H1 (cell line): ENCODE results near the gene LCLAT1. TPM values are rescaled to one million over a fixed set of nuclear protein-coding genes. Genes with fewer than 3 reads are reported as not detected.

Source experiments
- CTCF ChIA-PET: fragments of 300-600 bp; sonication (Branson Sonifier 250); formaldehyde crosslinking; loops from one replicate; lab custom pipeline; 2021; ENCODE audit not compliant: partially characterized antibody; lab: Charles Lee
- POLR2A ChIA-PET: fragments of 300-600 bp; sonication (Branson Sonifier 250); formaldehyde crosslinking; loops from one replicate; lab custom pipeline; 2021; ENCODE audit warnings: inconsistent platforms; ENCODE audit not compliant: partially characterized antibody; lab: Charles Lee
- DNase-seq, 2 experiments: peaks; one replicate each; pipeline versions ENCODE4 v3.0.0 to v3.0.0-alpha.2; 2010 to 2022; ENCODE audit warnings: low spot score in 2 of 2, low read depth in 1 of 2, mixed read lengths in 1 of 2
- FAIRE-seq: peaks from 2 replicates; lab custom pipeline; 2011; peaks lifted over from hg19 to GRCh38; lab: Jason Lieb, UNC
- H2AFZ ChIP-seq: 2 replicates; pipeline ENCODE4 v1.8.1; 2012; ENCODE audit warnings: low read length, inconsistent platforms
- H2AK5ac ChIP-seq: 2 replicates; pipeline ENCODE4 v1.6.1; 2013; ENCODE audit warnings: low read depth, low read length
- H2BK120ac ChIP-seq: replicated peaks from 2 replicates; pipeline ENCODE3; 2013; ENCODE audit warnings: low read depth, low read length, inconsistent platforms
- H2BK12ac ChIP-seq: 2 replicates; pipeline ENCODE4 v1.6.1; 2013; ENCODE audit warnings: low read depth, low read length
- H2BK15ac ChIP-seq: 2 replicates; pipeline ENCODE4 v1.6.1; 2013; ENCODE audit warnings: low read length
- H2BK20ac ChIP-seq: 2 replicates; pipeline ENCODE4 v1.6.1; 2013; ENCODE audit warnings: low read length
- H2BK5ac ChIP-seq: 2 replicates; pipeline ENCODE4 v1.6.1; 2013; ENCODE audit warnings: low read depth, low read length
- H3K14ac ChIP-seq: 2 replicates; pipeline ENCODE4 v1.6.1; 2013; ENCODE audit warnings: inconsistent platforms; ENCODE audit not compliant: insufficient read length
- H3K18ac ChIP-seq: 2 replicates; pipeline ENCODE4 v1.6.1; 2013; ENCODE audit warnings: low read length; ENCODE audit errors: extremely low read depth
- H3K23ac ChIP-seq: 2 replicates; pipeline ENCODE4 v1.6.1; 2013; ENCODE audit warnings: inconsistent platforms; ENCODE audit not compliant: insufficient read length
- H3K23me2 ChIP-seq: 2 replicates; pipeline ENCODE4 v1.6.1; 2013; ENCODE audit warnings: low read depth, low read length
- H3K27ac ChIP-seq: 2 replicates; pipeline ENCODE4 v1.6.1; 2011; ENCODE audit warnings: low read depth, low read length, inconsistent platforms
- H3K27me3 ChIP-seq, 4 experiments: replicated peaks in 1 of 4; 1 replicate in 1 of 4; 2 replicates in 3 of 4; pipeline versions ENCODE4 v1.6.1 to v1.8.1; 2011 to 2013; ENCODE audit warnings: low read length in 3 of 4, mild to moderate bottlenecking in 3 of 4, inconsistent platforms in 2 of 4, mixed read lengths in 2 of 4, moderate library complexity in 1 of 4; ENCODE audit not compliant: control insufficient read depth in 3 of 4, insufficient read depth in 3 of 4; ENCODE audit errors: extremely low read depth in 1 of 4
- H3K36me3 ChIP-seq, 4 experiments: 2 replicates each; pipeline versions ENCODE4 v1.6.1 to v1.8.1; 2011 to 2013; ENCODE audit warnings: mild to moderate bottlenecking in 4 of 4, low read length in 3 of 4, moderate library complexity in 2 of 4, control low read depth in 1 of 4, inconsistent platforms in 1 of 4; ENCODE audit not compliant: insufficient read depth in 4 of 4, control insufficient read depth in 2 of 4
- H3K4ac ChIP-seq: replicated peaks from 2 replicates; pipeline ENCODE3; 2013; ENCODE audit warnings: low read length, low read depth, mixed read lengths, inconsistent platforms; ENCODE audit not compliant: insufficient read length
- H3K4me1 ChIP-seq, 4 experiments: replicated peaks in 1 of 4; 1 replicate in 1 of 4; 2 replicates in 3 of 4; pipeline versions ENCODE4 v1.6.1 to v1.8.1; 2011 to 2013; ENCODE audit warnings: low read length in 3 of 4, inconsistent platforms in 2 of 4, mixed read lengths in 1 of 4; ENCODE audit not compliant: insufficient read depth in 4 of 4, control insufficient read depth in 3 of 4
- H3K4me2 ChIP-seq, 2 experiments: 2 replicates each; pipeline versions ENCODE4 v1.6.1 to v1.8.1; 2011 to 2013; ENCODE audit warnings: low read depth in 2 of 2, low read length in 2 of 2, control low read depth in 1 of 2, inconsistent platforms in 1 of 2, mild to moderate bottlenecking in 1 of 2; ENCODE audit not compliant: insufficient read depth in 1 of 2
- H3K4me3 ChIP-seq, 4 experiments: fragments of 200-600, 300-600 bp in 1 of 4; sonication (generic), shearing (Covaris generic), sonication (Bioruptor Twin) in 1 of 4; 2 replicates each; pipeline versions ENCODE4 v1.5.1 to v1.8.1; 2011 to 2016; ENCODE audit warnings: low read length in 4 of 4, low read depth in 3 of 4, control low read depth in 2 of 4, inconsistent platforms in 2 of 4, mild to moderate bottlenecking in 2 of 4, mixed read lengths in 1 of 4, moderate library complexity in 1 of 4; ENCODE audit not compliant: insufficient read depth in 2 of 4; ENCODE audit errors: extremely low read depth in 1 of 4
- H3K56ac ChIP-seq: replicated peaks from 2 replicates; pipeline ENCODE3; 2013; ENCODE audit warnings: low read depth, mild to moderate bottlenecking, mixed read lengths, low read length, inconsistent platforms; ENCODE audit not compliant: insufficient read length
- H3K79me1 ChIP-seq: 2 replicates; pipeline ENCODE4 v1.6.1; 2013; ENCODE audit warnings: low read depth, low read length, control low read depth
- H3K79me2 ChIP-seq, 2 experiments: 2 replicates each; pipeline versions ENCODE4 v1.6.1 to v1.8.1; 2012 to 2013; ENCODE audit warnings: low read length in 2 of 2, mild to moderate bottlenecking in 2 of 2, inconsistent platforms in 1 of 2; ENCODE audit not compliant: insufficient read depth in 2 of 2, control insufficient read depth in 1 of 2
- H3K9ac ChIP-seq, 4 experiments: replicated peaks in 1 of 4; 1 replicate in 1 of 4; 2 replicates in 3 of 4; pipeline versions ENCODE4 v1.6.1 to v1.8.1; 2011 to 2013; ENCODE audit warnings: low read depth in 3 of 4, low read length in 3 of 4, control low read depth in 2 of 4, mild to moderate bottlenecking in 2 of 4, moderate library complexity in 2 of 4, inconsistent platforms in 1 of 4; ENCODE audit errors: extremely low read depth in 1 of 4
- H3K9me3 ChIP-seq, 2 experiments: 2 replicates each; pipeline versions ENCODE4 v1.6.1 to v1.8.1; 2012 to 2013; ENCODE audit warnings: mild to moderate bottlenecking in 2 of 2, moderate library complexity in 2 of 2, control low read depth in 1 of 2, inconsistent platforms in 1 of 2, low read depth in 1 of 2, low read length in 1 of 2, mixed read lengths in 1 of 2; ENCODE audit not compliant: insufficient read depth in 2 of 2
- H4K20me1 ChIP-seq, 2 experiments: replicated peaks in 1 of 2; 2 replicates each; pipeline versions ENCODE3 to v1.8.1; 2011 to 2013; ENCODE audit warnings: inconsistent platforms in 2 of 2, low read length in 2 of 2, mild to moderate bottlenecking in 1 of 2; ENCODE audit not compliant: insufficient read depth in 2 of 2, control insufficient read depth in 1 of 2
- H4K5ac ChIP-seq: 2 replicates; pipeline ENCODE4 v1.6.1; 2013; ENCODE audit warnings: low read length, low read depth, mixed read lengths, inconsistent platforms; ENCODE audit not compliant: insufficient read length
- H4K8ac ChIP-seq: 2 replicates; pipeline ENCODE4 v1.8.0; 2013; ENCODE audit warnings: mild to moderate bottlenecking, moderate library complexity, low read length, inconsistent platforms; ENCODE audit not compliant: insufficient read depth; ENCODE audit errors: extremely low read depth
- H4K91ac ChIP-seq: replicated peaks from 2 replicates; pipeline ENCODE3; 2013; ENCODE audit warnings: low read length, mixed read lengths, inconsistent platforms; ENCODE audit not compliant: insufficient read length
- ASH2L ChIP-seq: fragments of 200-600, 300-600 bp; sonication (generic); IDR thresholded peaks from one replicate; pipeline ENCODE4 v1.7.1; 2017; ENCODE audit warnings: low read length
- CBX8 ChIP-seq: fragments of 300-800, 300-1000 bp; sonication (generic); IDR thresholded peaks from 2 replicates; pipeline ENCODE4 v1.7.1; 2016; ENCODE audit warnings: low read depth, low read length, borderline replicate concordance
- CTBP2 ChIP-seq: IDR thresholded peaks from 2 replicates; pipeline ENCODE4 v1.7.0; 2011; ENCODE audit warnings: borderline replicate concordance, mild to moderate bottlenecking, moderate library complexity, mixed read lengths, low read length; ENCODE audit not compliant: insufficient read depth, insufficient read length
- FOSL1 ChIP-seq: IDR thresholded peaks from 2 replicates; pipeline ENCODE4 v1.6.1; 2011; ENCODE audit warnings: mild to moderate bottlenecking, low read depth, low read length, moderate library complexity; ENCODE audit not compliant: insufficient read depth
- HDAC2 ChIP-seq, 2 experiments: fragments of 300-600 bp in 1 of 2; sonication (generic) in 1 of 2; IDR thresholded peaks; 2 replicates each; pipeline ENCODE4 v1.6.1; 2011 to 2012; ENCODE audit warnings: low read depth in 2 of 2, low read length in 2 of 2, mild to moderate bottlenecking in 2 of 2, moderate library complexity in 2 of 2, borderline replicate concordance in 1 of 2, inconsistent platforms in 1 of 2
- RNF2 ChIP-seq: fragments of 200-900, 300-1000 bp; sonication (generic); IDR thresholded peaks from 2 replicates; pipeline ENCODE4 v1.7.1; 2016; ENCODE audit warnings: borderline replicate concordance, low read depth, mild to moderate bottlenecking, antibody characterized with exemption, low read length; ENCODE audit not compliant: poor library complexity, severe bottlenecking; ENCODE audit errors: missing control alignments
- SIX5 ChIP-seq: IDR thresholded peaks from 2 replicates; pipeline ENCODE4 v1.6.1; 2011; ENCODE audit warnings: mild to moderate bottlenecking, low read depth, low read length
- SP2 ChIP-seq: IDR thresholded peaks from 2 replicates; pipeline ENCODE4 v1.6.1; 2012; ENCODE audit warnings: mild to moderate bottlenecking, low read length, inconsistent platforms
- WGBS, 2 experiments: shearing (Covaris generic) in 1 of 2; methylation state at CpG; one replicate each; pipeline versions ENCODE4 v1.1.6 to v1.1.7; 2013 to 2015; ENCODE audit warnings: low lambda C conversion rate in 2 of 2, mixed read lengths in 2 of 2, inconsistent platforms in 1 of 2, low coverage in 1 of 2, missing lambda C conversion rate in 1 of 2; ENCODE audit not compliant: insufficient replicate concordance in 2 of 2, insufficient coverage in 1 of 2, insufficient read length in 1 of 2; ENCODE audit errors: extremely low coverage in 1 of 2, missing lambda C conversion rate in 1 of 2; 5-methylcytosine and 5-hydroxymethylcytosine counted together
- polyA plus RNA-seq, 7 experiments: library from polyadenylated mRNA; depleted of rRNA in 3 of 7; stranded (reverse) in 5 of 7; unstranded in 2 of 7; fragments of >200 nt in 5 of 7; fragments of 200-250 nt in 2 of 7; gene quantifications; 1 replicate in 5 of 7; 2 replicates in 1 of 7; 4 replicates in 1 of 7; pipeline versions ENCODE4 v1.2.1 to v1.2.3, GENCODE V29; 2011 to 2013; ENCODE audit warnings: missing spikeins in 2 of 7, mixed read lengths in 2 of 7
- total RNA-seq: library from RNA; stranded (reverse); fragmentation: NEBNext Ultra II Directional; extraction: Animal tissue kit (Norgen Biotek cat#: 25700); gene quantifications from 2 replicates; pipeline ENCODE4 v1.2.1, GENCODE V29; 2021

The LCLAT1 gene
- total and polyA plus RNA-seq, 2 of the 8 experiments (the other 6 are each of a cell fraction or from before 2014, with no cell fraction given) = 7.6 to 22.0 TPM

DNA sequence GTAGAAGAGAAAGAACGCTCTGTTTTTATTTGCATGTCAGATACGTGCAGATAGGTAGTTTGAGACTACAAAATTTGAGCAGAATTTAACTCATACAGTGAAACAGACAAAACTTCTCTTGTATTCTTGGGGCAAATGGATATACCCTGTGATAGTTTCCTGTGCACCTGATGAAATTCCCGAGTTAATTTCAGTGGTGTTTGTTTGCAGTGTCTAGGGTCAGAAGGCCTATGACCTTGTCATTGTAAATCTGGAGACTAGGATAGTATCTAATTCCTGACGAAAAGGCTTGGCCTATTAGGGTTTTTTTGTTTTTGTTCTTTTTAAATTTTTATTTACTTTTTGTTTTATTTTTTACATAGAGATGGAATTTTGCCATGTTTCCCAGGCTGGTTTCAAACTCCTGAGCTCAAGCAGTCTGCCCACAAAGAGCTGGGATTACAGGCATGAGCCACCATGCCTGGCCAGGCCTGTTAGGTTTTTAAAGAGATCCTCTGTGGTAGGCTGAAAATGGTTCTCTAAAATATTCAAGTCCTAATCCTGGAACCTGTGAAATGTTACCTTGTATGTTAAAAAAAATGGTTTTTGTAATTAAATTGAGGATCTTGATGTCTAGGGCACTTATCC lies 17.6 kb downstream of the LCLAT1 start:
- DNase-seq (no peak), FAIRE-seq (no peak)
- ChIA-PET POLR2A (no interaction called here), CTCF (no interaction called here)
- TF ChIP-seq CBX8 = no peak
- TF ChIP-seq SIX5 = no peak
- no peak for TF ChIP-seq ASH2L
- TF ChIP-seq HDAC2 (IDR thresholded peaks at IDR 0.05; ENCODE audit: borderline replicate concordance in 1 of 2, low read depth in 2 of 2, low read length in 2 of 2) = no peak
- TF ChIP-seq CTBP2 = no peak
- TF ChIP-seq FOSL1 = no peak
- TF ChIP-seq SP2 = no peak
- no peak for TF ChIP-seq RNF2
- H3K4me1 ChIP-seq = peaks cover 0 to 11% (median 5%) of the 10 kb centered on the region in 4 experiments; a peak in 3 of 7 replicates
- H4K8ac ChIP-seq = no peak overlapping the region
- H3K79me2 ChIP-seq = peaks cover 5 to 75% of the 10 kb centered on the region in 2 experiments
- H3K4me3 ChIP-seq = no peak overlapping the region
- H3K36me3 ChIP-seq = no peaks in the 10 kb centered on the region; a peak in 1 of 8 replicates
- no peaks in the 10 kb centered on the region for H3K9me3 ChIP-seq
- H2BK15ac ChIP-seq = no peak overlapping the region
- H2BK12ac ChIP-seq = no peak overlapping the region
- no peak overlapping the region for H2AK5ac ChIP-seq
- no peak overlapping the region for H2AFZ ChIP-seq
- no peak overlapping the region for H3K9ac ChIP-seq
- H3K4ac ChIP-seq = no peak overlapping the region
- no peak overlapping the region for H3K27ac ChIP-seq
- no peak overlapping the region for H3K18ac ChIP-seq
- no peak overlapping the region for H2BK20ac ChIP-seq
- H3K79me1 ChIP-seq = peaks cover 5% of the 10 kb centered on the region
- H4K20me1 ChIP-seq = peaks cover 0 to 2% of the 10 kb centered on the region in 2 experiments
- H2BK120ac ChIP-seq = no peak overlapping the region
- no peak overlapping the region for H3K14ac ChIP-seq
- H3K23ac ChIP-seq = no peak overlapping the region
- H3K56ac ChIP-seq = no peak overlapping the region
- H2BK5ac ChIP-seq = no peak overlapping the region
- no peaks in the 10 kb centered on the region for H3K27me3 ChIP-seq
- H4K5ac ChIP-seq = no peak overlapping the region
- no peak overlapping the region for H4K91ac ChIP-seq
- H3K4me2 ChIP-seq = no peak overlapping the region
- H3K23me2 ChIP-seq = no peaks in the 10 kb centered on the region
- WGBS, 2 experiments = 90% methylated on average over 4 of the region's 4 CpGs; no CpG with 5 or more reads in 1 of the 2 experiments
